Transverse colon (tissue), 3 donors: ENCODE data around the gene TESK2.

Source experiments
- CTCF ChIP-seq, 5 experiments: fragments of 200-600 bp in 3 of 5; fragments of 450-650 bp in 2 of 5; sonication (generic) in 3 of 5; IDR thresholded peaks; 1 replicate in 2 of 5; 2 replicates in 3 of 5; pipeline ENCODE4 v1.5.1; 2016 to 2017; ENCODE audit warnings: antibody characterized with exemption in 5 of 5, inconsistent platforms in 3 of 5, mild to moderate bottlenecking in 2 of 5, moderate library complexity in 1 of 5
- POLR2A ChIP-seq: fragments of 450-650 bp; IDR thresholded peaks from one replicate; pipeline ENCODE4 v1.6.1; 2016; ENCODE audit warnings: antibody characterized with exemption, mild to moderate bottlenecking, moderate library complexity

GRCh38 chr1:45405636-45406035, 85.3 kb downstream of the TESK2 start:
- TF ChIP-seq POLR2A (no peak), CTCF (IDR thresholded peaks at IDR 0.05) (no peak)
